AG09309 (cell line): ENCODE measurements around the gene ATXN10.
A peak's percentile ranks its signal among the peaks of the same experiment; 100 is the strongest.

Source experiments
- DNase-seq: peaks from one replicate; pipeline ENCODE4 v3.0.0-alpha.2; 2010; ENCODE audit warnings: low read depth
- H3K4me3 ChIP-seq: 2 replicates; pipeline ENCODE4 v1.5.1; 2011; ENCODE audit warnings: mild to moderate bottlenecking, low read depth, low read length, moderate library complexity; ENCODE audit not compliant: control insufficient read depth
- TF ChIP-seq, protein P1 (sequence below): IDR thresholded peaks from 2 replicates; pipeline ENCODE4 v1.5.1; 2011; ENCODE audit warnings: mild to moderate bottlenecking, low read depth, low read length, inconsistent platforms; ENCODE audit not compliant: insufficient read depth, control insufficient read depth; ENCODE audit errors: missing control alignments

The ATXN10 gene

DNA sequence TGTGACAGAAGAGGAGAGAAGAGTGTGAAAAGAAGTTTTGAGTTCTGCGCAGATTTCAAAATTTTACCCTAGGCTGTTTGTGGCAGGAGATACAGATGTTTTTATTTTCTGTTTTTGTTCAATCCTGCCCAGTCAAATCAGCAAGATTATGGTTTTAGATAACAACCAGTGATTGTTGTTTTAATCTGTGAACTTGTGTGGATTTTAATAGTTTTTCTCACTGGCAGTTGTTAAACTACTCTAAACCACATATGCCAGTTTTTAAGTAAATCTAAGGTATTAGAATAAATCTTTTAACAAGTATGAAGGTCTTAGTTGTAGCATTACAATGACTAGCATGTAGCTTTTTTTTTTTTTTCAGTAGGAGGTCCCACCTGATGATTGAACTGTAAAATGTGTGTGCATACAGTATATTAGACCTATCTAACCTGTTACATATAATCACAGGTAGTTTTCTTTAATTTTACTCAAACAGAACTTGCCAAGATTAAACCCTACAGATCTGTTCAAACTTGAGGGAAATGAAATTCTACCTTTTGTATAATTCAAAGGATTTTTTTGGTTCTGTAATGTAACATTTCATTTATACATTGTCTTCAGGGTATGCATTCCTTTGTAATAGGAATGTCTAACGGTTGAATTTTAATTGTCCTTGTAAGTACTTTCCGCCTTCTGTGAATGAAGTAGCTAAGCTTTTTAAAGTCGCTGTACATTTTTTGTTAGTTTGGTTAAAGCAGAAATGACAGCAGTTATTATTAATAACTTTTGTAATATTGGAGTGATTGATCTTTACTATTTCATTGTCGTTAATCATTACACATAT, 13.3 kb downstream of the ATXN10 start:
- H3K4me3 ChIP-seq = no peak overlapping the region
- TF ChIP-seq, protein P1, sequence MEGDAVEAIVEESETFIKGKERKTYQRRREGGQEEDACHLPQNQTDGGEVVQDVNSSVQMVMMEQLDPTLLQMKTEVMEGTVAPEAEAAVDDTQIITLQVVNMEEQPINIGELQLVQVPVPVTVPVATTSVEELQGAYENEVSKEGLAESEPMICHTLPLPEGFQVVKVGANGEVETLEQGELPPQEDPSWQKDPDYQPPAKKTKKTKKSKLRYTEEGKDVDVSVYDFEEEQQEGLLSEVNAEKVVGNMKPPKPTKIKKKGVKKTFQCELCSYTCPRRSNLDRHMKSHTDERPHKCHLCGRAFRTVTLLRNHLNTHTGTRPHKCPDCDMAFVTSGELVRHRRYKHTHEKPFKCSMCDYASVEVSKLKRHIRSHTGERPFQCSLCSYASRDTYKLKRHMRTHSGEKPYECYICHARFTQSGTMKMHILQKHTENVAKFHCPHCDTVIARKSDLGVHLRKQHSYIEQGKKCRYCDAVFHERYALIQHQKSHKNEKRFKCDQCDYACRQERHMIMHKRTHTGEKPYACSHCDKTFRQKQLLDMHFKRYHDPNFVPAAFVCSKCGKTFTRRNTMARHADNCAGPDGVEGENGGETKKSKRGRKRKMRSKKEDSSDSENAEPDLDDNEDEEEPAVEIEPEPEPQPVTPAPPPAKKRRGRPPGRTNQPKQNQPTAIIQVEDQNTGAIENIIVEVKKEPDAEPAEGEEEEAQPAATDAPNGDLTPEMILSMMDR = no peak
- no peak for DNase-seq

DNA sequence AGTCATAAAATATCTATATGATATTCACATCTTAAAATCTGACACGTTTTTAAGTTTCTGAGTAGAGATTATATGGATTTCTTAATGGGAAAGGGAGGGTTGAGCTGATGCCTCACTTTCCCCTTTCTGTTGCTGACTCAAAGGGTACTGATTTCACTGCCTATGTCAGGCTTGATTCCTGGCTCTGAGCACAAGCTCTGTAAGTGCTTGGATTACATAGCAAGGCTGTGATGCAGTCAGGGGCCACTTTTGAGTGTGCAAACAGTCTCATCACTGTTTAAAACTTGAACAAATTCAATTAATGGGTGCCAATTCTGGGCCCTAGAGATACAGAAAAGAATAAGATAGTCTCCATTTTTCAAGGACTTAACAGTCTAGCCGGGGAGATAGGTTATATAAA, 14.4 kb downstream of the ATXN10 start:
- DNase-seq = no peak
- no peak overlapping the region for H3K4me3 ChIP-seq
- TF ChIP-seq, protein P1 = no peak

DNA sequence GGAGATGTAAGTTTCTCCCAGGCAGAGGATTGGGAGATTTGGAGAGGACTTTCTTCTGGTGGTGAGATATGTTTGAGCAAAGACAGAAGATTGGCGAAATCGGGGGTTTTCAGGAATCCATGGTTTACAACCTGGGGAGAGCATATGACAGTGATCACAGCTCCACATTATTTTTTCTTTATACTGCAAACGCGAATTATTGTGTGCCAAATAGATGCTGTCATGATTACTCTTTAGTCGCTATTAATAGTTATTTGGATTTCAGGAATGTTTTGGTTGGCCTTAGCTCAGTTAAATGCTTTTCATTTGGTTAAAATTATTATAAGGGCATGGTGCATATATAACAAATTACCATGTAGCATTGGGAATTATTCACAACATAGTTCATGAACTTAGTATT, 15.2 kb downstream of the ATXN10 start:
- no peak overlapping the region for H3K4me3 ChIP-seq
- no peak for DNase-seq
- TF ChIP-seq, protein P1 = no peak

DNA sequence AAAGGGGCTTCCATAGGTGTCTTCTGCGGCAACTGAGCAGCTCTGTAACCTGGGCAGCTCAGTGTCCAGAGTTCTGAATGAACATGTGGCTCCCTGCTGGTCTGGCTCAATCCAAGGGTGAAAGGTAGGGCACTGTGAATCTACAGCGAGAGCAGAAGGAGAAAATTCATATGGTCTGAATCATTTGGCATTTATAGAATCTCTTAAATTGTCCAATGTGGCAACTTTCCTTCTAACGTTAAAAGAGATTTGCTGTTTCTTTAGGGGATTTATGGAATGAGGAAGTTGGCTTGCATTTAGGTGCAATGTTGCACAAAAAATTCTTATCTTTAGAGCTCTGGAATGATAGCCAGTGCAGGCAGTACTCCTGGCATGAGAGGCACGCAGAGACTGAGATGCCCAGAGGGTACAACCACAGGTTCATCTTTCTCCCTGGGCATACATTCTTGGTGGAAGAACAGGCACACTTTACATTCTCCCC, 17.0 kb downstream of the ATXN10 start:
- DNase-seq = peak; percentile 78
- H3K4me3 ChIP-seq = no peak overlapping the region
- TF ChIP-seq, protein P1 = no peak

DNA sequence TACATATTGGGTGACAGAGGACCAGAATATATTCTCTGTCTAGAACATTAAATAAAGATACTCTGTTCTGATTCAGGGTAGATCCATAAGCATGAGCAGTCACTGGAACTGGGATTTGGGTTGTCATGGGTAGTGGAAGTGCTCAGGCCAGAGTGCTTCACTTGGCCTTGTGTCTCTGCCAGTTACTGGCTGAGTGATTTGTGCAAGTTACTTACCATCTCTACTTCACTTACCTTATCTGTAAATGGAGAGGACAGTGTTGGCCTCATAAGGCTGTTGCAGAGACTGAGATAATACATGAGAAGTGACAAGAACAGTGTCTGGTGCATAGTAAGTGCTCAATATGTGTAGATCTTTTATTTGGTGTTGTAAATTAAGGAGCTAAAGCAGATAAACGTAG, 17.6 kb downstream of the ATXN10 start:
- H3K4me3 ChIP-seq = no peak overlapping the region
- DNase-seq = no peak
- TF ChIP-seq, protein P1 = no peak

DNA sequence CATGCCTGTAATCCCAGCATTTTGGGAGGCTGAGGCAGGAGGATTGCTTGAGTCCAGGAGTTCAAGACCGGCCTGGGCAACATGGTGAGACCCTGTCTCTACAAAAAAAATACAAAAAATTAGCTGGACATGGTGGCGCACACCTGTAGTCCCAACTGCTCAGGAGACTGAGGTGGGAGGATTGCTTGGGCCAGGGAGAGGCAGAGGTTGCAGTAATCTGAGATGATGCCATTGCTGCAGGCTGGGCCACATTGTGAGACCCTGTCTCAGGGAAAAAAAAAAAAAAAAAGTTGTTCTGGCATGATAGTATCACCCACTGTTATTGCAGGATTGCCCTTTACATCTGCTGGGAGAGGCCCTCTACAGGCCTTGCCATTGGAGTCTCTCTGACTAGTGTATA, 18.4 kb downstream of the ATXN10 start:
- no peak overlapping the region for H3K4me3 ChIP-seq
- TF ChIP-seq, protein P1 = no peak
- DNase-seq = no peak
